Inferior parietal cortex (tissue), 1 donor: ENCODE data around the gene CIZ1.
"Not testable (repeated sequence)": the region's sequence is repeated elsewhere in the genome, so short reads cannot be mapped to it uniquely, and the experiment has no call there.

Experiments used
- DNase-seq: peaks from one replicate; pipeline ENCODE4 v3.0.0-alpha.2; 2016; ENCODE audit errors: extremely low spot score

Gene CIZ1

DNA sequence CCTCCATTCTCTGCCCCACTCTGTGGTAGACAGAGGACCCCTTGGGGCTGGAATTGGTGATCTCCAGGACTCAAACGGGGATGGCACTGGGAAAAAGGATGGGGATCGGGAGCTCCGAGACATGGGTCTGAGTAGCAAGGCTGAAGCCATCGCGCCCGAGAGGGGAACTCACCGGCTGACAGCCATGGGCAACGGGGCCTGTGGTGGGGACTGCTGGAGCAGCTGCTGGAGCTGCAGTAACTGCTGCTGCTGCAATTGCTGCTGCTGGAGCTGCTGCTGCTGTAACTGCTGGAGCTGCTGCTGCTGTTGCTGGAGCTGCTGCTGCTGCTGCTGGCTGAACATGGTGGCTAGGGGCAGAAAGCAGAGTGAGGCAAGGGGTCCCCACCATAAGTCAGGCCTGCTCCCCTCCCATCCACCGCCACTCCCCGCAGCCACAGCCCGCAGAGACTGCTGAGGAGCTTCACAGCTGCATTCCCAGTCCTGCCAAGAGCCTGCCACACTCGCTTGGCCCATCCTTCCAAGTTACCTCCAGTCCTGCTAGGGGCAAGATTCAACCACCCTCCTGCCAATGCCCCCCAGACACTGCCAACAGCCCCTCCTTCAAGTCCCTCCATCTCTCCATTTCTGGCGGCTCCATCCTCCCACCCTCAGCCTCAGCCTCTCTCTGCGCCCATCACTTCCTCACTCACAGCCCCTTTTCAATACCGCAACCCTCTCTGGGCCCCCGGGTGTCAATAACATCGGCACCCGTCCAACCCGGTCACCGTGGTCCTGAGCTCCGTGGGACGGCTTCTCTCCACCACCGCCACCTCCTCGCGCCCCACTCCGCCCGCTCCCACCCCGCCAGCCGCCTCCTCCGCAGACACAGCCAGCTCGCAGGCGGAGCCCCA is 611 bp downstream of the CIZ1 start:
- DNase-seq: no peak

DNA sequence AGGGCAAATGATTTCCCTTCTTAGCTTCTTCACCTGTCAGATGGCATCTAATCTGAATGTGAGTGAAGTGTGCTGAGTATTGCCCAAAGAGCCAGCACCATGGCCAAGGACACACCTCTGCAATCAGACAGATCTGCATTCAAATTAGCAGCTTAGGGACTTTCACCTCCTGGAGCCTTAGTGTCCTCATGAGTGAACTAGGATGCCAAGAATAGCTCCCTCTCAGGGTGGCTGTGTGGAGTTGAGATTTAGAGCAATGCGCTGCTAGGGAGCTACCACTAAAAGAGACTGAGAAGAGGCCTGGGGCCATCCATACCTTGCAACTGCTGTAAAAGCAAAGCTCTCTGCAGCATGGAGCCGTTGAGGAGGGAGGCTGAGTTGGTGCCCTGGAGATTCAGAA is 1.4 kb downstream of the CIZ1 start:
- DNase-seq: no peak

- no peak for DNase-seq
Observed at GRCh38 chr9:128188209-128188608, 3.2 kb downstream of the CIZ1 start.

GRCh38 chr9:128187361-128187760 is 4.0 kb downstream of the CIZ1 start:
- no peak for DNase-seq

GRCh38 chr9:128185979-128186965 is 5.1 kb downstream of the CIZ1 start:
- no peak for DNase-seq

- DNase-seq: no peak
Observed at GRCh38 chr9:128182893-128183588, 8.3 kb downstream of the CIZ1 start.

GRCh38 chr9:128181480-128181879 is 9.9 kb downstream of the CIZ1 start:
- DNase-seq: not testable (repeated sequence)

- DNase-seq: no peak
Observed at GRCh38 chr9:128180447-128180846, 10.9 kb downstream of the CIZ1 start.

GRCh38 chr9:128180001-128180400 is 11.4 kb downstream of the CIZ1 start:
- no peak for DNase-seq

GRCh38 chr9:128178806-128179431 is 12.5 kb downstream of the CIZ1 start:
- no peak for DNase-seq

GRCh38 chr9:128175726-128176125 is 15.6 kb downstream of the CIZ1 start:
- DNase-seq: no peak

DNA sequence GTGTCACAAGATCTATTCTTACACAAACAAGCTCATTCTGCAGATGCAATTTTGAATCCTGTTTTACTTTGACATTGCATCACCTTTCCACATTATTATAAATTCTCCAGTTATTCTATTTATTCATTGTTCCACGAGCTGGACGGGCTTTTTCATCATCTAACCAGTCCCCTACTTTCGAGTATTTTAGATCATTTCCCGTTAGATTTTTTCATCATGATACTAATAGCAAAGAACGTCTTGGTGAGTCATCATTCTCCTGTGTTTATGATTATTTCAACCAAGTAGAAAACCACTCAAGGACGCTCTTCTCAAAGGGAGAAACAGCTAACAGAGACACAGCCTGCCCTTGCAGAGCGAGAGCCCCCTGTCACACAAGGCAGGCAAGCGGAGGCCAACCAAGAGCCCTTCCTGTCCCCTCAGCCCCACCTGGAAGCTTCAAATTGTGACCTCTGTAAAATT is 16.2 kb downstream of the CIZ1 start:
- no peak for DNase-seq

GRCh38 chr9:128174062-128174461 is 17.3 kb downstream of the CIZ1 start:
- DNase-seq: no peak

GRCh38 chr9:128169925-128170324 is 21.4 kb downstream of the CIZ1 start:
- no peak for DNase-seq

DNA sequence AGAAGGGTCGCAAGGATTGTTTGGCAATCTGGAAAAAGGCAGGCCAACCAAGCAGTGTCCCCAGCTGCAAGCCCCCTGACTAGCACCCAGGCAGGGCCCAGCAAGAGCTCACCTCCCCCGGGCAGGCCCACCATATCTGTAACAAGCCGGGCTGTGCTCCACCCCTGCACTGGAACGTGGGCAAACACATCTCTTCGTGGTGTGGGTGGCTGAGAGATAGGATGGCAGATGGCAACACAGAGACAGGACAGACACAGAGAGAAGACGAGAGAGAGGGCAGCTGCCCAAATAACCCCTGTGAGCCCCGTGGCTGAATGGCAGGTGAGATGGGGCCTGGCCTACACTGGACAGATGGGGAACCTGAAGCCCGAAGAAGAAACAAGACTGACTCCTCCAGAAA is 21.9 kb downstream of the CIZ1 start:
- no peak for DNase-seq

- no peak for DNase-seq
Observed at GRCh38 chr9:128168731-128169308, 22.6 kb downstream of the CIZ1 start.

DNA sequence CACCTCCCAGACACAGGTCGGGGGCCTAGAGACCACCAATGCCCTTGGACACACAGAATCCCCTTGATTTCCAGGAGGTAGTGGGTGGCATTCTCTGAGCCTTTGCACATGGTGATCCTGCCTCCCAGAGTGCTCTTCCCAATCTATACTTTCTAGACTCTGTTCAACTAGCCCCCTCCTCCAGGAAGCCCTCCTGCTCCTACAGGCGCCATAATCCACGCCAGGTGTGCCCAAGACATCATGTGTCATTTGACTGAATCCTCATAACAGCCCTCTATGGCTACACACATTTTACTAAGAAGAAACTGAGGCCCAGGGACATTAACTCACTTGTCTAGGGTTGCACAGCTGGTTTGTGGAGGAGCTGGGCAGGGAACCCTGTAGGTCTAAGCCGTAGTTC is 24.2 kb downstream of the CIZ1 start:
- DNase-seq: no peak

DNA sequence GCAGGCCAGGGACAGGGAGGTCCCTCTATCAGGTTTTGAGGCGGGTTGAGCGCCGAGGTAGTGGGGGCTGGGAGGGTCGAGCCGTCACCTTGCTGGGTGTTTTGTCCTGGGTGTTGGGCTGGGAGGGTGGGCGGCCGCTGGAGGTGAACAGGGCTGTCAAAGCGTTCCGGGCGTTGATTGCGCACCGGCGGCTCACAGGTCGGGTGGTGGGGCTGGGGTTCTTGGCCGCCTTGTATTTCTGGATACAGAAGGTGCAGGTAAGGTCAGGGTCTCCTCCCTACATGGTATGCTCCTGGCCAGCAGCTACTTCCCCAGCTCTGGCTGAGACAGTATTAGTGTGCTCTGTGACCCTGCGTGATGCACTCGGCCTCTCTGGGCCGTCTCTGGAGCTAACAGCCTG is 25.2 kb downstream of the CIZ1 start:
- no peak for DNase-seq

DNA sequence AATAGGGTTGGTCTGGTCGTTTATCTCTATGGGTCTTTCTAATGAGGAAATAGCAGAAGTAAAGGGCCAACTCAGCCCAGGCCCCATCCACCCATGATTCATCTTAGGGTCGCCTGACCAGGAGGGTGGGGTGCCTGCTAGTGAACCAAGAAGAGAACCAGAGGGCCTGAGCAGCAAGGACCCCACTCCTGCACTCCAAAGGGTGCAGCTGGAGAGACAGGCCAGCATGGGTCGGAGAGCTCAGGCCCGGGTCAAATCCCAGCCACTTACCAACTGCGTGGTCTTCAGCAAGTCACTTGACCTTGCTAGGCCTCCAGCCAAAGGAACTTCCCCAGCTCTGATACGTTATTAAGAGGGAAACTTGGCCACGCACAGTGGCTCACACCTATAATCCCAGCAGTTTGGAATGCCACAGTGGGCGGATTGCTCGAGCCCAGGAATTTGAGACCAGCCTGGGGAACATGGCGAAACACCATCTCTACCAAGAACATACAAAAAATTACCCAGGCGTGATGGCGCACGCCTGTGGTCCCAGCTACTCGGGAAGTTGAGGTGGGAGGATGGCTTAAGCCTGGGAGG is 27.0 kb downstream of the CIZ1 start:
- DNase-seq: no peak

DNA sequence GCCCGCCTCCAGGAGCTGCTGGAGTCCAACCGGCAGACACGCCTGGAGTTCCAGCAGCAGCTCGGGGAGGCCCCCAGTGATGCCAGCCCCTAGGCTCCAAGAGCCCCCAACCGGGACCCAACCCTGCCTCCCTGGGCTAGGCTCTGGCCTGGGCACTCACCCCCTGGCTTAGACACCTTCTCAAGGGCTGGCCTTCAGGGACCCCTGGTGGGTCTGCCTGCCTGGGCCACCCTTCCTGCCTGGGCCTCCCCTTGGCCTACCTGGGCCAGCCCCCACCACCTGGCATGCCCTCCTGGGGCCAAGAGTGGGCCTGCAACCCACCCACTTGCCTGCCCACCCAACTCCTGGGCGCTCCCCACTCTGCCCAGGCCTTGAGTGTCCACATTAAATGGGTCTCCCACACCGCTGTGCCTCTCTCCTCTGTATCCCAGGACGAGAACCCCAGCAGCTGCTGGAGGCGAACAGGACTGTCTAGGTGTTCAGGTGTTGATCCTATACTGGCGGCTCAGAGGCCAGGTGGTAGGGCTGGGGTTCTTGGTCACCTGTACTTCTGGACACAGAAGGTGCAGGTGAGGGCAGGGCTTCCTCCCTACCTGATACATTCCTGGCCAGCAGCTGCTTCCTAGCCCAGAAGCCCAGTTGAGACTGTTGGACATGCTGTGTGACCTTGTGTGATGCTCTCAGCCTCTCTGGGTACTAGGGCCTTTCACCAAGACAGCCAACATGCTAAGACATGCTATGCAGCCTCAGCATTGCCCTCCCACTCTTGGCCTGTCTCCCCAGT is 27.7 kb downstream of the CIZ1 start:
- no peak for DNase-seq
